Keratinocyte (primary cell): ENCODE results near the gene PSMC3. TPM values are rescaled to one million over a fixed set of nuclear protein-coding genes. Genes with fewer than 3 reads are reported as not detected.

ENCODE experiments used
- DNase-seq: peaks from one replicate; pipeline ENCODE4 v3.0.0-alpha.2; 2011; ENCODE audit warnings: low read depth, missing footprints, low spot score
- FAIRE-seq: peaks from 2 replicates; lab custom pipeline; 2011; peaks lifted over from hg19 to GRCh38; lab: Jason Lieb, UNC
- H2AFZ ChIP-seq: 2 replicates; pipeline ENCODE4 v1.6.0; 2012; ENCODE audit warnings: low read length, control low read depth, inconsistent platforms; ENCODE audit not compliant: control insufficient read depth
- H3K27ac ChIP-seq: 2 replicates; pipeline ENCODE4 v1.5.1; 2011; ENCODE audit warnings: low read length; ENCODE audit not compliant: control insufficient read depth, insufficient read depth
- H3K27me3 ChIP-seq: 3 replicates; pipeline ENCODE4 v1.6.0; 2011; ENCODE audit warnings: low read length; ENCODE audit not compliant: control insufficient read depth, insufficient read depth; ENCODE audit errors: extremely low read depth
- H3K36me3 ChIP-seq, 2 experiments: 2 replicates in 1 of 2; 3 replicates in 1 of 2; pipeline ENCODE4 v1.5.1; 2011; ENCODE audit warnings: low read length in 2 of 2, mild to moderate bottlenecking in 1 of 2; ENCODE audit not compliant: control insufficient read depth in 2 of 2, insufficient read depth in 2 of 2; ENCODE audit errors: extremely low read depth in 1 of 2
- H3K4me1 ChIP-seq: 3 replicates; pipeline ENCODE4 v1.5.1; 2011; ENCODE audit warnings: low read length; ENCODE audit not compliant: control insufficient read depth, insufficient read depth; ENCODE audit errors: extremely low read depth
- H3K4me2 ChIP-seq: 3 replicates; pipeline ENCODE4 v1.6.0; 2011; ENCODE audit warnings: low read depth, low read length; ENCODE audit not compliant: control insufficient read depth, insufficient read depth; ENCODE audit errors: extremely low read depth
- H3K4me3 ChIP-seq, 3 experiments: fragments of 200-600 bp in 1 of 3; sonication (generic) in 1 of 3; 2 replicates in 2 of 3; 3 replicates in 1 of 3; pipeline ENCODE4 v1.5.1; 2011 to 2016; ENCODE audit warnings: low read length in 3 of 3, mild to moderate bottlenecking in 3 of 3, control low read depth in 2 of 3, inconsistent platforms in 1 of 3, low read depth in 1 of 3, mixed read lengths in 1 of 3, mixed run types in 1 of 3, moderate library complexity in 1 of 3; ENCODE audit not compliant: control insufficient read depth in 2 of 3, insufficient read depth in 2 of 3; ENCODE audit errors: extremely low read depth in 1 of 3
- H3K79me2 ChIP-seq: 2 replicates; pipeline ENCODE4 v1.6.0; 2012; ENCODE audit warnings: low read length; ENCODE audit not compliant: control insufficient read depth, insufficient read depth
- H3K9ac ChIP-seq: 3 replicates; pipeline ENCODE4 v1.6.0; 2011; ENCODE audit warnings: low read length; ENCODE audit not compliant: control insufficient read depth, insufficient read depth; ENCODE audit errors: extremely low read depth
- H3K9me1 ChIP-seq: 3 replicates; pipeline ENCODE4 v1.6.0; 2011; ENCODE audit warnings: low read length; ENCODE audit not compliant: control insufficient read depth, insufficient read depth; ENCODE audit errors: extremely low read depth
- H3K9me3 ChIP-seq: 2 replicates; pipeline ENCODE4 v1.5.1; 2012; ENCODE audit warnings: low read depth, low read length; ENCODE audit not compliant: control insufficient read depth
- H4K20me1 ChIP-seq: 3 replicates; pipeline ENCODE4 v1.6.0; 2011; ENCODE audit warnings: low read length; ENCODE audit not compliant: control insufficient read depth, insufficient read depth; ENCODE audit errors: extremely low read depth
- EZH2 ChIP-seq: IDR thresholded peaks from one replicate; pipeline ENCODE4 v1.6.1; 2012; ENCODE audit warnings: inconsistent platforms, mild to moderate bottlenecking, low read length, moderate library complexity
- dilution Hi-C: fragments of 300-500 bp; cut with MboI; formaldehyde crosslinking; loops from one replicate; pipeline ENCODE4 v1.7.0; 2020; ENCODE audit warnings: low sequenced_read_pairs; ENCODE audit not compliant: extremely low pct_ligation_motif_present
- polyA plus RNA-seq, 5 experiments: library from polyadenylated mRNA; depleted of rRNA in 3 of 5; stranded (reverse) in 3 of 5; stranded (forward) in 1 of 5; unstranded in 1 of 5; fragments of >200 nt; gene quantifications; 1 replicate in 1 of 5; 2 replicates in 3 of 5; 3 replicates in 1 of 5; pipeline versions ENCODE4 v1.2.1 to v1.2.3, GENCODE V29; 2011 to 2012; ENCODE audit warnings: missing spikeins in 2 of 5, low read depth in 1 of 5, low replicate concordance in 1 of 5
- TF ChIP-seq, protein P1 (sequence below), 3 experiments: IDR thresholded peaks in 1 of 3; conservative IDR thresholded peaks in 1 of 3; optimal IDR thresholded peaks in 1 of 3; 2 replicates in 2 of 3; 3 replicates in 1 of 3; pipeline versions ENCODE3 to v1.5.1; 2011; ENCODE audit warnings: low read length in 3 of 3, mild to moderate bottlenecking in 3 of 3, moderate library complexity in 2 of 3, control low read depth in 1 of 3, inconsistent platforms in 1 of 3; ENCODE audit not compliant: insufficient read depth in 2 of 3; ENCODE audit errors: extremely low read depth in 1 of 3

PSMC3 gene
- polyA plus RNA-seq, 1 donor (not counting 4 experiments of a cell fraction or from before 2014, with no cell fraction given): 172 TPM

DNA sequence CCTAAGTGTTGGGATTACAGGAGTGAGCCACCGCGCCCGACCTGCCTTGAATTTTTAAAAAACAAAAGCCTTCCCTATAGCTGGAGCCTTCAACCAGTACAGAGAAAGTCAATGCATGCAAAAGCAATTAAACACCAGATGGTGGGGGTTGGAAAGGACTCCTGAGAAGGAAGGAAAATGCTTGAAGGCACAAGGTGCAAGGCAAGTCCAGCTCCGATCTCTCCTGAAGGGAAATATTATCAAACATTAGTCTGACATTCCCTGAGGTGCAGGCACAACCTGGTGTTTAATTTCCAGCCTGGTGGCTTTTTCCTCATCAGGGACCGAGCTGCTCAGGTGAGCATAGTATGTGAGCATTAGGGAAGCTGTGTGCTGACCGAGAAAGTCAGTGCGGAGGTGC lies 35.6 kb upstream of the PSMC3 start:
- H3K27me3 ChIP-seq: no peaks in the 10 kb centered on the region
- no peak overlapping the region for H2AFZ ChIP-seq
- peaks cover 4% of the 10 kb centered on the region for H3K9me1 ChIP-seq
- peaks cover 11% of the 10 kb centered on the region for H3K79me2 ChIP-seq
- no peak for DNase-seq
- H3K4me3 ChIP-seq: no peak overlapping the region
- H3K36me3 ChIP-seq: peaks cover 18 to 28% of the 10 kb centered on the region in 2 experiments
- no peaks in the 10 kb centered on the region for H4K20me1 ChIP-seq
- TF ChIP-seq, protein P1, sequence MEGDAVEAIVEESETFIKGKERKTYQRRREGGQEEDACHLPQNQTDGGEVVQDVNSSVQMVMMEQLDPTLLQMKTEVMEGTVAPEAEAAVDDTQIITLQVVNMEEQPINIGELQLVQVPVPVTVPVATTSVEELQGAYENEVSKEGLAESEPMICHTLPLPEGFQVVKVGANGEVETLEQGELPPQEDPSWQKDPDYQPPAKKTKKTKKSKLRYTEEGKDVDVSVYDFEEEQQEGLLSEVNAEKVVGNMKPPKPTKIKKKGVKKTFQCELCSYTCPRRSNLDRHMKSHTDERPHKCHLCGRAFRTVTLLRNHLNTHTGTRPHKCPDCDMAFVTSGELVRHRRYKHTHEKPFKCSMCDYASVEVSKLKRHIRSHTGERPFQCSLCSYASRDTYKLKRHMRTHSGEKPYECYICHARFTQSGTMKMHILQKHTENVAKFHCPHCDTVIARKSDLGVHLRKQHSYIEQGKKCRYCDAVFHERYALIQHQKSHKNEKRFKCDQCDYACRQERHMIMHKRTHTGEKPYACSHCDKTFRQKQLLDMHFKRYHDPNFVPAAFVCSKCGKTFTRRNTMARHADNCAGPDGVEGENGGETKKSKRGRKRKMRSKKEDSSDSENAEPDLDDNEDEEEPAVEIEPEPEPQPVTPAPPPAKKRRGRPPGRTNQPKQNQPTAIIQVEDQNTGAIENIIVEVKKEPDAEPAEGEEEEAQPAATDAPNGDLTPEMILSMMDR (optimal IDR thresholded peaks at IDR 0.05 in 1 of 3, IDR thresholded peaks at IDR 0.05 in 1 of 3, conservative IDR thresholded peaks at IDR 0.05 in 1 of 3; ENCODE audit: extremely low read depth in 1 of 3, insufficient read depth in 2 of 3, low read length in 3 of 3): no peak
- no peak for TF ChIP-seq EZH2
- H3K9me3 ChIP-seq: no peaks in the 10 kb centered on the region
- no peak overlapping the region for H3K27ac ChIP-seq
- dilution Hi-C loops: no loop called here
- no peaks in the 10 kb centered on the region for H3K4me1 ChIP-seq
- H3K9ac ChIP-seq: no peak overlapping the region
- no peak for FAIRE-seq
- no peak overlapping the region for H3K4me2 ChIP-seq

DNA sequence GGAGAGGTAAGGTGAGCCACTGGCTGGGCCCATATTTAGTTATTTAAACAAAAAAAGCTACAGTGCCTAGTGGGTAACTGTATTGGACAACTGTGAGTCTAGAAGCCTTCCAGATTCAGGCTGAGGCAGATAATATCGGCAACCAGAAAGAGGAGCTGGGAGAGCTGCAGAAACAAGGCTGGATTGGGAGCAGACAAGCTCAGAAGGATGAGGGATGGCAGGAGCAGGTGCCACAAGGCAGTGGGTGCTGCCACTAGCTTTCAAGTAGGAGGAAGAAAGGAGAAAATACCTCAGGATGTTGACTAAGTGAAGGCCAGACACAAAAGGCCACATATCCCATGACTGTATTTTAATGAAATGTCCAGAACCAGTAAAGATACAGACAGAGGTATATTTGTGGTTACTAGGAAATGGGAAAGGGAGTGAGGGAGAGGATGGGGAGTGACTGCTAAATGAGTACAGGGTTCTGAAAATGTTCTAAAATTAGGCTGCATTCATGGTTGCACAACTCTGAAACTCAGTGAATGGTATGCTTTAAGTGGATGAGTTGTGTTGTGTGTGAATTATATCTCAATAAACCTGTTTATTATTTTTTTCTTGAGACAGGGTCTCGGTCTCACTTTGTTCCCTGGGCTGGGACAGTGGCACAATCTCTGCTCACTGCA lies 34.5 kb upstream of the PSMC3 start:
- FAIRE-seq (no peak), DNase-seq (no peak)
- Histone ChIP-seq H3K9me1 (peaks cover 4% of the 10 kb centered on the region), H3K4me1 (no peaks in the 10 kb centered on the region), H4K20me1 (no peaks in the 10 kb centered on the region), H3K27me3 (no peaks in the 10 kb centered on the region), H2AFZ (no peak overlapping the region), H3K9me3 (no peaks in the 10 kb centered on the region), H3K4me2 (no peak overlapping the region), H3K9ac (no peak overlapping the region), H3K4me3 (no peak overlapping the region), H3K79me2 (peaks cover 5% of the 10 kb centered on the region), H3K27ac (no peak overlapping the region), H3K36me3 (peaks cover 15 to 22% of the 10 kb centered on the region in 2 experiments)
- TF ChIP-seq, protein P1 (optimal IDR thresholded peaks at IDR 0.05 in 1 of 3, IDR thresholded peaks at IDR 0.05 in 1 of 3, conservative IDR thresholded peaks at IDR 0.05 in 1 of 3; ENCODE audit: extremely low read depth in 1 of 3, insufficient read depth in 2 of 3, low read length in 3 of 3): no peak
- TF ChIP-seq EZH2: no peak
- dilution Hi-C loops: no loop called here
